ENCODE data around the gene IDH2.
A peak's percentile ranks its signal among the peaks of the same experiment; 100 is the strongest.

Gene IDH2

GRCh38 chr15:90046289-90046688 lies 56.0 kb downstream of the IDH2 start:
- DNase-seq (no peak), ATAC-seq (replicated peaks) (no peak)
- H3K4me3 Mint-ChIP-seq = no peak overlapping the region
- no peaks in the 10 kb centered on the region for H3K9me3 Mint-ChIP-seq
- H3K4me1 Mint-ChIP-seq (ENCODE audit: low read depth in 2 of 2) = peaks cover 30 to 34% of the 10 kb centered on the region in 2 donors
- H3K27me3 Mint-ChIP-seq = no peaks in the 10 kb centered on the region
- peak overlapping the region in 1 of 2 donors; percentile 64 for H3K27ac Mint-ChIP-seq
- peaks cover 1% of the 10 kb centered on the region for H3K36me3 Mint-ChIP-seq (ENCODE audit: insufficient read depth)

DNA sequence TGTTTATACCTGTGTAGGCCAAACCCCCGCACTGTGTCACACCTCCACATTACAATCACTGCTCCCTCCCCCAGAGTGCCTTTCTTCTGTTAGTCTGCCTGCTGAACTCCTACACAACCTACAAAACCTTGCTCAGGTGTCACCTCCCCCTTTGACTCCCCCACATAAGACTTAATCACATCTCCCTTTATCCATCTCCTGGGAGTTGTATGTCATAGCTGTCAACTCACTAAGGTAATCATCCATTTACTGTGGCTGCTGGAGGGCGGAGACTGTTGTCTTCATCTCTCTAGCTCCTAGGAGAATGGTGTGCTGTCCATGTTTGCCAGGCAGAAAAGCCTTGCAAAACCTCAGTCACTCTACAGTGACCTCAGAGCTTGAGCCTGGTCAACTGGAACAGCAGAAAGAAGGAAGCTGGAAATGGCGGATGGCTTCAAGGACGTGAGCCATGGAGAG lies 57.3 kb downstream of the IDH2 start:
- H3K4me3 Mint-ChIP-seq = no peak overlapping the region
- H3K27me3 Mint-ChIP-seq = no peaks in the 10 kb centered on the region
- H3K4me1 Mint-ChIP-seq (ENCODE audit: low read depth in 2 of 2) = peaks cover 28 to 33% of the 10 kb centered on the region in 2 donors
- ATAC-seq (replicated peaks) = no peak
- peaks cover 2% of the 10 kb centered on the region for H3K36me3 Mint-ChIP-seq (ENCODE audit: insufficient read depth)
- peak overlapping the region; percentile 67 to 88 for H3K27ac Mint-ChIP-seq
- no peaks in the 10 kb centered on the region for H3K9me3 Mint-ChIP-seq
- DNase-seq = no peak

DNA sequence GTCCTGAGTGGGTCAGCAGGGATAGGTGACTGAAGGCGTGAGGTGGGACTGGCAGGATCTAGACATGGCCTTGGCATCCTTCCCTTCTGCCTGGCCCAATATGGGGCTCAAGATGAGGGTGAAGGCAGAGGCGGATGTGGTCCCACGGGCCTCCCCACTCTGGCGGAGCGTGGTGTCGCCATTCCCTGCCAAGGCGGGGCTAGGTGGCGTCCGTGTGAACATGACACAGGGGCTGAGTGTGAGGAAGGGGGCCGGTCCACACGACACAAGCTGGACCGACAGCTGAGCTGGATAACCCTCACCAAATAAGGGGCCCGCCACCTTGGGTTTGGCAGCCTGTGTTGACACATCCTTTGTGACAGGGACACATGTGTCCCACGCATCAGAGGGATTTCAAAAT lies 58.1 kb downstream of the IDH2 start:
- H3K4me1 Mint-ChIP-seq (ENCODE audit: low read depth in 2 of 2) = peaks cover 24 to 26% of the 10 kb centered on the region in 2 donors
- DNase-seq (no peak), ATAC-seq (replicated peaks) (no peak)
- H3K9me3 Mint-ChIP-seq = no peaks in the 10 kb centered on the region
- H3K36me3 Mint-ChIP-seq (ENCODE audit: insufficient read depth) = peaks cover 2% of the 10 kb centered on the region
- H3K27me3 Mint-ChIP-seq = no peaks in the 10 kb centered on the region
- H3K27ac Mint-ChIP-seq = no peak overlapping the region
- H3K4me3 Mint-ChIP-seq = no peak overlapping the region

DNA sequence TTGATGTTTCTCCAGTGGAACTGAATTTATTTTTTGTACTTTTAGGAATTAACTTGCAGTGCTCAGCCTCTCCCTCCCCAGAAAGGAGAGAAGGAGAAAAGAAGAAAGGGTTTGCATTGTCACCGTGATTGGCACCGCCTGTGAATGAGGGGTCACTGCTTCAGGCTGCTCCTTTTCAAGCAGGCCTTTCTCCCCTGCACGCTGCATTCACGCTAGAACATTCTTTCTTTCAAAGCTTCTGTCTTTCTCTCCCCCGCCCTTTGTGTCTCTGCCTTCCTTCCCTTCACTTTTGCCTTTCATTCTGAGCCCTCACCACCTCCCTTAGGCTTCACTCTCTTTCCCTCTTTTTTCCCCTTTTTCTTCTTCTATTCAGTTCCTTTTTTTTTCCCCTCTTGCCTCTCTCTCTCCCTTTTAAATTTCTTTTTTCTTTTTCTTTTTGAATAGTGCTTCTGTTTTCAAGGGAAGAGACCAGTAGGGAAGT lies 58.7 kb downstream of the IDH2 start:
- Mint-ChIP-seq H3K4me1 (ENCODE audit: low read depth in 2 of 2) (peaks cover 22 to 25% of the 10 kb centered on the region in 2 donors), H3K36me3 (ENCODE audit: insufficient read depth) (peaks cover 3% of the 10 kb centered on the region), H3K27ac (peak overlapping the region in 1 of 2 donors; percentile 62), H3K27me3 (no peaks in the 10 kb centered on the region), H3K4me3 (no peak overlapping the region), H3K9me3 (no peaks in the 10 kb centered on the region)
- no peak for ATAC-seq (replicated peaks)
- DNase-seq = no peak

GRCh38 chr15:90042766-90043529 lies 59.3 kb downstream of the IDH2 start:
- no peaks in the 10 kb centered on the region for H3K9me3 Mint-ChIP-seq
- H3K27ac Mint-ChIP-seq = peak overlapping the region in 1 of 2 donors; percentile 62
- H3K36me3 Mint-ChIP-seq (ENCODE audit: insufficient read depth) = peaks cover 9% of the 10 kb centered on the region
- no peak for ATAC-seq (replicated peaks)
- H3K4me3 Mint-ChIP-seq = no peak overlapping the region
- H3K27me3 Mint-ChIP-seq = no peaks in the 10 kb centered on the region
- no peak for DNase-seq
- peaks cover 28 to 31% of the 10 kb centered on the region in 2 donors for H3K4me1 Mint-ChIP-seq (ENCODE audit: low read depth in 2 of 2)

GRCh38 chr15:90042356-90042755 lies 59.9 kb downstream of the IDH2 start:
- Mint-ChIP-seq H3K27ac (no peak overlapping the region), H3K27me3 (no peaks in the 10 kb centered on the region), H3K9me3 (no peaks in the 10 kb centered on the region), H3K36me3 (ENCODE audit: insufficient read depth) (peaks cover 11% of the 10 kb centered on the region), H3K4me1 (ENCODE audit: low read depth in 2 of 2) (peaks cover 33 to 37% of the 10 kb centered on the region in 2 donors), H3K4me3 (no peak overlapping the region)
- ATAC-seq (replicated peaks) (no peak), DNase-seq (no peak)

DNA sequence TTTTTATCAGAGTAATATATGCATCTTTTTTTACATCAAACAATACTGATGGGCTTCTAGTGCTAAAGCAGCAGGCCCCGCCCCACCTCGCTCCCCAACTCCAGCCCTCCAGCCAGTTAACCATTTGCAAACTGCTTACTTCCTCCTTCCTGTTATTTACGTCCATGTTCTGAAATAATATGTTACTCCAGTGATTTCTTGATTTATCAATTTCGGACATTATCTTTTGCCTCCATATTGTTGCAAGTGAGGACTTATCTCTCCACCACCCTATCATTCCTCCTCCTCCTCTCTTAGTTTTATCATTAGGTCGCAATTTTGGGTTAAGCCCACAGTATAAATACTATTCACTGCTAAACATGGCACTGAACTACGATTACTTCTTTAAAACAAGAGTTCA lies 61.6 kb downstream of the IDH2 start:
- DNase-seq (no peak), ATAC-seq (replicated peaks) (no peak)
- H3K9me3 Mint-ChIP-seq = no peaks in the 10 kb centered on the region
- H3K4me3 Mint-ChIP-seq = no peak overlapping the region
- H3K36me3 Mint-ChIP-seq (ENCODE audit: insufficient read depth) = peaks cover 11% of the 10 kb centered on the region
- peak overlapping the region in 1 of 2 donors; percentile 91 for H3K27ac Mint-ChIP-seq
- H3K27me3 Mint-ChIP-seq = no peaks in the 10 kb centered on the region
- H3K4me1 Mint-ChIP-seq (ENCODE audit: low read depth in 2 of 2) = peaks cover 35 to 38% of the 10 kb centered on the region in 2 donors

DNA sequence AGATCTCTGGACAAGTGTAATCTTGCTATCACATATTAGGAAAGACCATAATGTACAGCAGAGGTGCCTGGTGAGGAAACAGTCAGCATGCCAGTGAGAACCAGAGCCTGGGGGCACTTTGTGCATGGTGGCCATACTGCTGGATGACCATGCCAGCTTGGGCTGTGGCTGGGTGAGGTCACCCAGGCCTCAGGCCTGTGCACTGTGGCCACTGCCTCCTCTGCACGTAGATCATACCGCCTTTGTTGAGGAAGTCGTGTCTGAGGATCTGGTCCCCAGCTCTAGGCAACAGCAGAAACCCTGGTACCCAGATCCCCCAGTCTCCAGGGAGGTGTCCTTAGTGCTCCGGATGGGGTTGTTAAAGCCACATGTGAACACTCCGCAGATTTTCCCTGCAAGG lies 62.3 kb downstream of the IDH2 start:
- H3K9me3 Mint-ChIP-seq = no peaks in the 10 kb centered on the region
- ATAC-seq (replicated peaks) (no peak), DNase-seq (no peak)
- H3K27me3 Mint-ChIP-seq = no peaks in the 10 kb centered on the region
- H3K4me1 Mint-ChIP-seq (ENCODE audit: low read depth in 2 of 2) = peaks cover 32% of the 10 kb centered on the region in 2 donors
- peak overlapping the region; percentile 81 to 91 for H3K27ac Mint-ChIP-seq
- H3K4me3 Mint-ChIP-seq = peak overlapping the region in 1 of 2 donors; percentile 27
- peaks cover 11% of the 10 kb centered on the region for H3K36me3 Mint-ChIP-seq (ENCODE audit: insufficient read depth)

DNA sequence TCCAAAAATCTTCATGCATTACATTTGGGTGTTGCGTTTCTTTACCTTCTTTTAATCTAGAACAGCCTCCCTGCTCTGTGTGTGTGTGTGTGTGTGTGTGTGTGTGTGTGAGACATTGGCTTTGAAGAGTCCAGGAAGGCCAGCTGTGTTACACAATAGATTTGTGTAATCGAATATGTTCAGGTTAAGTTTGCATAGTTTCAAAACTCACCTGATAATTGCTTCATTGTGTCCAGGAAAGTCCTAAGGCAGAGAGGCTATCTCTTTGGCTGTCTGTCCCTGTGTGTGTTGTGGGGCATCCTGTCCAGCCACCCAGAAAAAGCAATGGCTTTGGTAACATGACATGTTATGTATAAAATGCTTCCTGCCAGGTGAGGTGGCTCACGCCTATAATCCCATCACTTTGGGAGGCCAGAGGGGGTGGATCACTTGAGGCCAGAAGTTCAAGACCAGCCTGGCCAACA lies 63.6 kb downstream of the IDH2 start:
- no peak for ATAC-seq (replicated peaks)
- Mint-ChIP-seq H3K4me3 (peak overlapping the region in 1 of 2 donors; percentile 4), H3K4me1 (ENCODE audit: low read depth in 2 of 2) (peaks cover 42% of the 10 kb centered on the region in 2 donors)

DNA sequence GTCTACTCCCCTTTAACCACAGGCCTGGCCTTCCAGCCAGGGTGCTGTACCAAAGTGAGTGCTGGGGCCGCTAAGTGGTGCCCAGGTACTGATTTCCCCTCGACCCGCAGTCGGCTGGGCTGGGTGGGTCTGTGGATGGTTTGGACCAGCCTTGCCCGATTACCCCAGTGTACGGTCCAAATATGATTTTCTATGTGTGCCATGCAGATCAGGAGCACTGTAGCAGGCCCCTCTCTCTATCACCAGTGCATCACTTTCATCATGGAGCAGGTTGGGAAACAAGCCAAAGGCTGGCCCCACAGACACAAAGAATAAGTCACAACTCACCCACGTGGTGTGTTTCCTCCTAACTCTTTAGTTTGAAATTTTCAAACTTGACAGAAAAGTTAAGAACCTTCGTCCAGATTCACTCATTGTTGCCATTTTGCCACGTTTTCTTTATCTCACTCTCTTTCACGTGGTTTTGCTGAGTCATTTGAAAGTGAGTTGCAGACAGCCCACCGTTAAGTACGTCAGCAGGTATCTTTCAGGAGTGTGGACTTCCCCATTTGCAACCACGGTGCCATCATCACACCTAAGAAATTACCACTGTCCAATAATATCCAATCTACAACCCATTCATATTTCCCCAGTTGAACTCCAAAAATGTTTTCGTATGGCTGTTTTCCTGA lies 64.2 kb downstream of the IDH2 start:
- Mint-ChIP-seq H3K4me1 (ENCODE audit: low read depth in 2 of 2) (peaks cover 47% of the 10 kb centered on the region in 2 donors), H3K27ac (peak overlapping the region; percentile 81 to 91), H3K36me3 (ENCODE audit: insufficient read depth) (peaks cover 19% of the 10 kb centered on the region), H3K9me3 (no peaks in the 10 kb centered on the region), H3K4me3 (peak overlapping the region in 1 of 2 donors; percentile 4), H3K27me3 (no peaks in the 10 kb centered on the region)
- peak in 2 of 3 experiments; percentile 31 to 48 for DNase-seq
- peak; percentile 75 for ATAC-seq (replicated peaks)

More for the DNA sequence above, 63.6 kb downstream of the IDH2 start:
- Mint-ChIP-seq H3K27ac (peak overlapping the region; percentile 81 to 91), H3K27me3 (no peaks in the 10 kb centered on the region), H3K36me3 (ENCODE audit: insufficient read depth) (peaks cover 19% of the 10 kb centered on the region), H3K9me3 (no peaks in the 10 kb centered on the region)
- no peak for DNase-seq

DNA sequence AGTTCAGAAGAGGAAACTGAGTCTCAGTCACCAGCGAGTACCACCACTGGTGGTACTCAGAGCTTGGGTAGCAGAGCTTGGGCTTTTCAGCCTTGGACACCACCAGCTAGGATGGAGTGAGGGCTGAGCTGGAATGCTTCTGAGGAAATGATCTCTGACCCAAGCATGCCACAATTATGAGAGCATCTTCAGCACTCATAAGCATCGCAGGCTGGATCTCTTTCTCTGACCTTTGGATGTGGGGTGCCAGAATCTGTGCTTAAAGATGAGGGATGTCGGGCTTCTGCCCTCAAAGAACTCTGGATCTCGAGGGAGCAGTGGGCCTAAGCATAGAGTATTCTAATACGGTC lies 64.8 kb downstream of the IDH2 start:
- peaks cover 19% of the 10 kb centered on the region for H3K36me3 Mint-ChIP-seq (ENCODE audit: insufficient read depth)
- H3K4me3 Mint-ChIP-seq = no peak overlapping the region
- ATAC-seq (replicated peaks) (no peak), DNase-seq (no peak)
- H3K9me3 Mint-ChIP-seq = no peaks in the 10 kb centered on the region
- no peaks in the 10 kb centered on the region for H3K27me3 Mint-ChIP-seq
- H3K27ac Mint-ChIP-seq = peak overlapping the region; percentile 81 to 91
- peaks cover 50% of the 10 kb centered on the region in 2 donors for H3K4me1 Mint-ChIP-seq (ENCODE audit: low read depth in 2 of 2)

DNA sequence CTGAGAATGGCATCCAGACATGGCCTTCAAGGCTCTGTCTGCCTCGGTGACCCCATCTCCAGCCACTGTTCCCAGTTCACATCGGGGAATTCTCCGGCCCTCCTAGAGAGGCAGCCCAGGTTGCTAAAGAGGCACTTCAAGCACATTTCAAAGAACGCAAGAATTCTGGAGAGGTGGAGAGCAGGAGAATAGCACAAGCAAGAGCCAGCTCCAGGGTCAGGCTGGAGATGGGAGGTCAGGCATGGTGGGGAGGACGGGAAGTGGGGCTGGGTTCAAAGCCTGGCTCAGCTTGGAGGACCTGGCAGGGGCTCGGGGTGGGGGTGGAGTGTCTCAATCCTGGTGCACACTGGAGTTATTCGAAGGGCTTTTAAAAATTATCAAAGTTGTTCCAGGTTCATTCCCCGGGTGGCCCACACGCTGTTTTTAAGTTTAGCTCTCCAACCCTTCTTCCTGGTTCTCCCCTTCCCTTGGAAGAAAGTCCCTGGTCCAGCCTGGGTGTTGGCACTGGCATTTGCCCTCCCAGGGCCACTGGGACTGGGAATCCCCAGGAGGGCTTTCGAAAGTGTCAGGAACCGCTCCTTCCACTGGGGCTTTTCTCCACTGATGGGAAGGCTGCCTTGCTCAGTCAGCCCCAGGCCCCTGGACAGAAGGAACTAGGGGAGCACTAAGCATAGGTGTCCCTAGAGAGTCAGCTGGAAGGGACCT lies 65.3 kb downstream of the IDH2 start:
- Mint-ChIP-seq H3K27ac (peak overlapping the region; percentile 81 to 91), H3K4me3 (peak overlapping the region in 1 of 2 donors; percentile 48), H3K4me1 (ENCODE audit: low read depth in 2 of 2) (peaks cover 50% of the 10 kb centered on the region in 2 donors), H3K27me3 (no peaks in the 10 kb centered on the region), H3K9me3 (no peaks in the 10 kb centered on the region), H3K36me3 (ENCODE audit: insufficient read depth) (peaks cover 19% of the 10 kb centered on the region)
- DNase-seq = no peak
- ATAC-seq (replicated peaks) = no peak

DNA sequence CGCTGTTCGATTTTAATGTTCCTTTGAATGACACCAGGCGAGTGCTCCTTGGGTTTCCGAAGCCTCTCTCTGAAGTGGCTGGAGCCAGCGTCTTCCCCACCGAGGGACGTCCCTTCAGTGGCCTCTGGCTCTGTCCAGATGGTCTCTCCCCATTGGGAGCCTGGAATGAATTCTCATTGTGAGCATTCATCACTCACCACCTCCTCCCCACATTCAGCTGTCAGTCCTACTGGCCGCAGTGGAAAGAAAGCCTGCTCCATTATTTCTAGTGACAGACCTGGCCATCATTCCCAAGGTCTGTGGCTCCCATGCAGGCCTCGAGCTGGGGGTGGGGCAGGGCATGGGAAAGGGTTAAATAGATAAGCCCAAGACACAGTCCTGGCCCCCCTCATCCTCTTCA lies 65.9 kb downstream of the IDH2 start:
- H3K4me1 Mint-ChIP-seq (ENCODE audit: low read depth in 2 of 2) = peaks cover 53 to 56% of the 10 kb centered on the region in 2 donors
- peak overlapping the region; percentile 81 to 91 for H3K27ac Mint-ChIP-seq
- ATAC-seq (replicated peaks) (no peak), DNase-seq (no peak)
- no peaks in the 10 kb centered on the region for H3K27me3 Mint-ChIP-seq
- peaks cover 19% of the 10 kb centered on the region for H3K36me3 Mint-ChIP-seq (ENCODE audit: insufficient read depth)
- H3K9me3 Mint-ChIP-seq = no peaks in the 10 kb centered on the region
- peak overlapping the region; percentile 48 to 49 for H3K4me3 Mint-ChIP-seq

All from effector memory CD8-positive, alpha-beta T cell (primary cell).